HL-60 (cell line): Measurements from ENCODE around the gene RALA.

Source experiments
- CTCF ChIP-seq: IDR thresholded peaks from one replicate; pipeline ENCODE4 v1.5.1; 2011; ENCODE audit warnings: low read length, control low read depth, inconsistent platforms; ENCODE audit not compliant: insufficient read depth
- POLR2AphosphoS5 ChIP-seq: IDR thresholded peaks from 2 replicates; pipeline ENCODE4 v1.6.1; 2012; ENCODE audit warnings: low read depth

GRCh38 chr7:39645482-39646407, 22.4 kb downstream of the RALA start:
- TF ChIP-seq POLR2AphosphoS5 = no peak
- no peak for TF ChIP-seq CTCF
